OCI-LY3 (cell line): ENCODE measurements around the gene ENTREP1.

Experiments used
- EZH2phosphoT487 ChIP-seq: fragments of 200-600 bp; shearing (Covaris generic); IDR thresholded peaks from 2 replicates; pipeline ENCODE4 v1.6.1; 2018; ENCODE audit warnings: antibody characterized with exemption, mixed run types, low read depth
- TF ChIP-seq, protein P1 (sequence below): fragments of 200-600, 300-600 bp; sonication (generic); IDR thresholded peaks from 2 replicates; pipeline ENCODE4 v1.5.1; 2014; ENCODE audit warnings: antibody characterized with exemption, low read length, low read depth

DNA sequence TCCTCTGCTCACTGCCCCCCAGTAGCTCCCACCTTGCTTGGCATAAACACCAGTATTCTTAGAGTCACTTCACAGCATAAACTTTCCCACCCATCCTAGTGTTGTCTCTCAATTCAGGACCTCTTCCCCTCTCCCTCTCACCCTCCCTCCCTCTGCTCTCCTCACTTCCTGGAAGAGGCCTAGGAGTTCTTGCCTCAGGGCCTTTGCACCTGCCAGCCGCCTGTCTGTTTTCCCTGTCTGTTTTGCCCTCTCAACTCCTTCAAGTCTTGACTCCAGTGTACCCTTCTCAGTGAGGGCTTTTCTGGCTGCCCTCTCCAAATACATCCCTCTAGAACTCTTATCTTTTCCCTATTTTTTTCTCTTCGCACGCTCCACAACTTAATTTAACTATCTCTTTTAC lies 86.2 kb downstream of the ENTREP1 start:
- TF ChIP-seq, protein P1, sequence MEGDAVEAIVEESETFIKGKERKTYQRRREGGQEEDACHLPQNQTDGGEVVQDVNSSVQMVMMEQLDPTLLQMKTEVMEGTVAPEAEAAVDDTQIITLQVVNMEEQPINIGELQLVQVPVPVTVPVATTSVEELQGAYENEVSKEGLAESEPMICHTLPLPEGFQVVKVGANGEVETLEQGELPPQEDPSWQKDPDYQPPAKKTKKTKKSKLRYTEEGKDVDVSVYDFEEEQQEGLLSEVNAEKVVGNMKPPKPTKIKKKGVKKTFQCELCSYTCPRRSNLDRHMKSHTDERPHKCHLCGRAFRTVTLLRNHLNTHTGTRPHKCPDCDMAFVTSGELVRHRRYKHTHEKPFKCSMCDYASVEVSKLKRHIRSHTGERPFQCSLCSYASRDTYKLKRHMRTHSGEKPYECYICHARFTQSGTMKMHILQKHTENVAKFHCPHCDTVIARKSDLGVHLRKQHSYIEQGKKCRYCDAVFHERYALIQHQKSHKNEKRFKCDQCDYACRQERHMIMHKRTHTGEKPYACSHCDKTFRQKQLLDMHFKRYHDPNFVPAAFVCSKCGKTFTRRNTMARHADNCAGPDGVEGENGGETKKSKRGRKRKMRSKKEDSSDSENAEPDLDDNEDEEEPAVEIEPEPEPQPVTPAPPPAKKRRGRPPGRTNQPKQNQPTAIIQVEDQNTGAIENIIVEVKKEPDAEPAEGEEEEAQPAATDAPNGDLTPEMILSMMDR = no peak
- TF ChIP-seq EZH2phosphoT487 = no peak
